Stomach (tissue), 4 donors: ENCODE data around the gene PITPNC1.

ENCODE experiments used
- EP300 ChIP-seq: sonication (generic); formaldehyde crosslinking; IDR thresholded peaks from one replicate; pipeline ENCODE4 v1.6.1; 2017; ENCODE audit warnings: antibody characterized with exemption
- TF ChIP-seq, protein P1 (sequence below), 7 experiments: fragments of 450-650 bp in 4 of 7; fragments of 200-600 bp in 3 of 7; sonication (generic) in 3 of 7; IDR thresholded peaks; one replicate each; pipeline ENCODE4 v1.5.1; 2016 to 2019; ENCODE audit warnings: antibody characterized with exemption in 7 of 7, control low read depth in 2 of 7, mild to moderate bottlenecking in 1 of 7

DNA sequence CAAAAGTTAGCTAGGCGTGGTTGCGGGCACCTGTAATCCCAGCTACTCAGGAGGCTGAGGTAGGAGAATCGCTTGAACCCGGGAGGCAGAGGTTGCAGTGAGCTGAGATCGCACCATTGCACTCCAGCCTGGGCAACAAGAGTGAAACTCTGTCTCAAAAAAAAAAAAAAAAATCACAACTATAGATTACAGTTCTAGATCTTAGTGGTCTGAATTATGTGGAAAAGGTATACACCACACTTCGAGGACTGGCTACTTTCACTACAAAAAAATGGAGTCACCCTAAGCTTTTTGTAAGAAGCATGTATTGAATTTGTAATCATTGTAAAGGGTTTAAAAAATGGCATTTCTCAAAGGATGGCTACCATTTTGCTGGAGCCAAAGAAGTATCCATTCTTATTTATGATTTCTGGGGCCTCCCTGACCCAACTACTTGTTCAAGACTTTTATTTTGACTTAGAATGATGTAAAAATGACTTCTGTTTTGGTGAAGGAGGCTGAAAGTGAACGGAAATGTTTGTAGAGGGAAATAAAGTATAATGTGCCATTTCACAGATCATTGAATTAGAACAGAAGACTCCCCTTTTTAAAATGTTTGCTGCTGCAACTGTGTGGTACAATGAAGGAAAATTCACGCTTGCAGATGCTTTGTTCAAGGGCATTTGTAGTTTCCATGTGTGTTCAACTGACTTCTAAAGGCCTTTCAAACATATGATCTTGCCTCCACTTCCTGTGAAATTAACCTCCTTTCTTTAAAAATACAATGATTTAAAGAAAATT, 303.6 kb downstream of the PITPNC1 start:
- TF ChIP-seq EP300 = no peak
- TF ChIP-seq, protein P1, sequence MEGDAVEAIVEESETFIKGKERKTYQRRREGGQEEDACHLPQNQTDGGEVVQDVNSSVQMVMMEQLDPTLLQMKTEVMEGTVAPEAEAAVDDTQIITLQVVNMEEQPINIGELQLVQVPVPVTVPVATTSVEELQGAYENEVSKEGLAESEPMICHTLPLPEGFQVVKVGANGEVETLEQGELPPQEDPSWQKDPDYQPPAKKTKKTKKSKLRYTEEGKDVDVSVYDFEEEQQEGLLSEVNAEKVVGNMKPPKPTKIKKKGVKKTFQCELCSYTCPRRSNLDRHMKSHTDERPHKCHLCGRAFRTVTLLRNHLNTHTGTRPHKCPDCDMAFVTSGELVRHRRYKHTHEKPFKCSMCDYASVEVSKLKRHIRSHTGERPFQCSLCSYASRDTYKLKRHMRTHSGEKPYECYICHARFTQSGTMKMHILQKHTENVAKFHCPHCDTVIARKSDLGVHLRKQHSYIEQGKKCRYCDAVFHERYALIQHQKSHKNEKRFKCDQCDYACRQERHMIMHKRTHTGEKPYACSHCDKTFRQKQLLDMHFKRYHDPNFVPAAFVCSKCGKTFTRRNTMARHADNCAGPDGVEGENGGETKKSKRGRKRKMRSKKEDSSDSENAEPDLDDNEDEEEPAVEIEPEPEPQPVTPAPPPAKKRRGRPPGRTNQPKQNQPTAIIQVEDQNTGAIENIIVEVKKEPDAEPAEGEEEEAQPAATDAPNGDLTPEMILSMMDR (IDR thresholded peaks at IDR 0.05) = no peak
